ENCODE data around the gene GLCE. TPM values are rescaled to one million over a fixed set of nuclear protein-coding genes. Genes with fewer than 3 reads are reported as not detected.

The GLCE gene
- total RNA-seq (ENCODE audit: low replicate concordance), result 8.0 and 13.3 TPM in 2 replicates

DNA sequence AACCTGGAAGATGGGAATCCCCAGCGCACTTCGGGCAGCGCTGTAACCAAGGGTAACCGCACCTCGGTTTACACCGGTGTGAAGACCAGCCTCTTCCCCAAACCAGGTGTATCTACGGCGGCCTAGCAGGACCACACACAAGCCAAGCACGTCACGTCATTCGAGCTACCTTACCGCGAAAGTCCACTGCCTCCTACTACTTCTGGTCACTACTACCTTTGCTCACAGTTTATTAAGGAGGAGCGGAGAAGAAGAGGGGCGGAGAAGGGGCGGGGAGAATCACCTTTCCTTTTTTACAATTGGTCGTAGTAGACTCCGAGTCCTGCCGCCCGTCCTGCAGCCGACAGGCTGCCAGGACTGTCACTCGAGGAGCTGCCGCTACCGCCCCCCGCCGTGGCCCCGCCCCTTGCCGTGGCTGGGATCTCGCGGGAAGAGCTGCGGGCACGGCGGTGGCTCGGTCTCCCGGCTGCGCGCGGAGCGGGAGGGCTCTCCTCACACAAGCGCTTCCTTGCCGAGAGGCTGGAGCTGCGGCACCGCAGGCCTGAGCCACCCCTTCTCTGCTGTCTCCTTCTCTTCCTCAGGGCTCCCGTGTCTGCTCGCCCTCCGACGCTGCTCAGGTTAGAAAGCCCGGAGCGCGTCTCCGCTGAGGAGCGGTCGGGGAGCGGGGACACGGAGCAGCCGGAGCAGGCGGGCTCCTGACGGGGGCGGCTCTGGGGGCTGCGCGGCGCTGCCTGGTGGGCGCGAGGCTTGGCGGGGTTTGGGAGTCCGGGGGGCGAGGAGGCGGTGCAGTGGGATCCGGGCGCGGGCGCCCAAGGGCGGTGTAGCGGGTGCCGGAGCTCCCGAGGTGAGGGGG lies at the start of gene GLCE:
Gene GLCE, plus strand, starts transcription at position 495 of the 853 bp plus-strand sequence. CDS start 95,172 bp downstream, outside the sequence.

DNA sequence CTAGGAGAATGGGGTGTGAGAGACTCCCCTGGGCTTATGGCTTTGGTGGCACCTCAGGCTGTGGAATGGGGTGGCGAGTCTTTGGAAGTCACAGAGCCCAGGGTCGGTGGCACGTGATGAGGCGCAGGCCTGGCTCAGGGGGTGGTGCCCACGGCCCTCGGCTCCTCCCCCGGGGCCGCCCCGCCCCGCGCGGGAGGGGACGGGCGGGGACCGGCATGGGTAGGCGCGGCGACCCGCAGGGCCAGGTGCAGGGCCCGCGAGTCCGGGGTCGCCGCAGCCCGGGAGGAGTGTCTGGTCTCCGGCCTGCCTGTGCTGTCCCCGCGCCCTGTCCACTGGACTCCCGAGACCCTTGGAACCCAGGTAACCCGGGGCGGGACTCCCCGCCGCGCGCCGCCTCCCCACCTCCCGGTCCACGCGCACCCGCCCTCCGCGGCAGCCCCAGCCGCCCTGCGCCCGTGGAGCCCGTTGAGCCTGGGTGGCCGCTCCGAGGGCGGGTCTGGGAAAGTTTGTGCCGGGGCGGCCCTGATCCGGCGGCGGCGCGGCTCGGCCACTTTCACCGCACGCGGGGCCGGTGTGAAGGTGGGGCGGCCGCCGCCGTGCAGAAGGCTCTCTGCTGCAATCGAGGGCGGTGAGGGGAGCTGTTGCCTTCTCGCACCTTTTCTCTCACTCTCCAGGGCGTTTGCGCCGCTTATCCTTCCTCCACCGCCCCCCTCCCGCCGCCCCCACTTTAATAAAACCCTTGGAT lies 138.4 kb downstream of the GLCE start, which contains the start of gene PAQR5:
Gene PAQR5, plus strand, starts transcription at position 216 of the 745 bp plus-strand sequence. CDS start 61,169 bp downstream, outside the sequence.

Other genes with a start within 250 kb of the GLCE start
- 0.59 and 5.1 TPM in 2 replicates for gene SPESP1, start 230.1 kb upstream of the GLCE start, total RNA-seq (ENCODE audit: low replicate concordance)
- 0.08 and 0.12 TPM in 2 replicates for gene NOX5, start 145.9 kb upstream of the GLCE start, total RNA-seq (ENCODE audit: low replicate concordance)
- gene PAQR5, start 138.3 kb downstream of the GLCE start, total RNA-seq (ENCODE audit: low replicate concordance), result 0.15 and 0.23 TPM in 2 replicates